Stimulated activated CD4-positive, alpha-beta T cell treated with anti-CD3 and anti-CD28 coated beads, Interleukin-12 subunit alpha, Interleukin-12 subunit beta, amount 100 ng/mL, for 4 hours (primary cell): Measurements from ENCODE around the gene FGFRL1.

ENCODE experiments used
- DNase-seq: peaks from one replicate; pipeline ENCODE4 v3.0.0-alpha.2; 2020

Gene FGFRL1

GRCh38 chr4:1011022-1011665 lies at the start of gene FGFRL1:
FGFRL1 (plus strand) TSS chr4:1011626; CDS start chr4:1012486, 860 bp downstream.
- peak; percentile 96 for DNase-seq

GRCh38 chr4:962231-963208 lies 48.9 kb upstream of the FGFRL1 start:
- no peak for DNase-seq

- DNase-seq: no peak
These were observed 47.9 kb upstream of the FGFRL1 start for GRCh38 chr4:963276-964225.

GRCh38 chr4:964346-965025 lies 46.9 kb upstream of the FGFRL1 start:
- no peak for DNase-seq

- DNase-seq: no peak
These were observed 46.2 kb upstream of the FGFRL1 start for GRCh38 chr4:965048-965765.

- DNase-seq: no peak
These were observed 45.7 kb upstream of the FGFRL1 start for GRCh38 chr4:965766-966134.

GRCh38 chr4:966266-967112 lies 44.9 kb upstream of the FGFRL1 start:
- no peak for DNase-seq

GRCh38 chr4:967113-968104 lies 44.0 kb upstream of the FGFRL1 start:
- DNase-seq: no peak

- no peak for DNase-seq
These were observed 43.2 kb upstream of the FGFRL1 start for GRCh38 chr4:968221-968620.

- DNase-seq: no peak
These were observed 42.6 kb upstream of the FGFRL1 start for GRCh38 chr4:968621-969394.

GRCh38 chr4:970046-970745 lies 41.2 kb upstream of the FGFRL1 start:
- DNase-seq: no peak

- no peak for DNase-seq
These were observed 40.4 kb upstream of the FGFRL1 start for GRCh38 chr4:970854-971520.

- no peak for DNase-seq
These were observed 39.5 kb upstream of the FGFRL1 start for GRCh38 chr4:971666-972500.

GRCh38 chr4:972651-973424 lies 38.6 kb upstream of the FGFRL1 start:
- DNase-seq: peak; percentile 63
